DOHH2 (cell line): ENCODE measurements around the gene MCCC1.

Experiments
- EZH2phosphoT487 ChIP-seq: fragments of 200-600 bp; sonication (generic); IDR thresholded peaks from 2 replicates; pipeline ENCODE4 v1.6.1; 2017; ENCODE audit warnings: borderline replicate concordance, mild to moderate bottlenecking, antibody characterized with exemption, low read length, moderate library complexity, mixed read lengths
- TF ChIP-seq, protein P1 (sequence below): fragments of 200-600 bp; sonication (generic); IDR thresholded peaks from one replicate; pipeline ENCODE4 v1.5.1; 2014; ENCODE audit warnings: antibody characterized with exemption, mild to moderate bottlenecking, low read depth, low read length; ENCODE audit not compliant: poor library complexity, severe bottlenecking

DNA sequence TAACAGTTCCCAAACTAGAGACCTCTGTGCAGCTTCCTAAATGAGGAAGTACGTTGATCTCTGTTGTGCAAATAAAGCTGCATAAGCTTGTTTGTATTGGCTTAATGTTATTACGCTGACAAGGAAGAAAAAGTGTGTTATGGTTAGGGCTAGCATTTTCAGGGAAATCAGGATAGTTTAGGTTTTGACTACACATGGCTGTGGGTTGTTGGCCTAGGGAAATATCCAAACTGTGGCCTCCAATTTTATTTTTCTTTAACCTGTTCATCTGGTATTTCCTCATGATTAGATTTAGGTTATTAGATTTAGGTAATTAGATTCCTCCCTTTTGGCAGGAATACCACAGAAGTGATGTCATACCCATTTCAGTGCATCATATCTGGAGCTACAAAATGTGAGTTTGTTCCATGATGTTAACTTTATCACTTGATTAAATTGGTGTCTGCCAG is 8.7 kb upstream of the MCCC1 start:
- TF ChIP-seq, protein P1, sequence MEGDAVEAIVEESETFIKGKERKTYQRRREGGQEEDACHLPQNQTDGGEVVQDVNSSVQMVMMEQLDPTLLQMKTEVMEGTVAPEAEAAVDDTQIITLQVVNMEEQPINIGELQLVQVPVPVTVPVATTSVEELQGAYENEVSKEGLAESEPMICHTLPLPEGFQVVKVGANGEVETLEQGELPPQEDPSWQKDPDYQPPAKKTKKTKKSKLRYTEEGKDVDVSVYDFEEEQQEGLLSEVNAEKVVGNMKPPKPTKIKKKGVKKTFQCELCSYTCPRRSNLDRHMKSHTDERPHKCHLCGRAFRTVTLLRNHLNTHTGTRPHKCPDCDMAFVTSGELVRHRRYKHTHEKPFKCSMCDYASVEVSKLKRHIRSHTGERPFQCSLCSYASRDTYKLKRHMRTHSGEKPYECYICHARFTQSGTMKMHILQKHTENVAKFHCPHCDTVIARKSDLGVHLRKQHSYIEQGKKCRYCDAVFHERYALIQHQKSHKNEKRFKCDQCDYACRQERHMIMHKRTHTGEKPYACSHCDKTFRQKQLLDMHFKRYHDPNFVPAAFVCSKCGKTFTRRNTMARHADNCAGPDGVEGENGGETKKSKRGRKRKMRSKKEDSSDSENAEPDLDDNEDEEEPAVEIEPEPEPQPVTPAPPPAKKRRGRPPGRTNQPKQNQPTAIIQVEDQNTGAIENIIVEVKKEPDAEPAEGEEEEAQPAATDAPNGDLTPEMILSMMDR: no peak
- no peak for TF ChIP-seq EZH2phosphoT487
